HG02973 (cell line): ENCODE results near the gene LDLRAD2.

Source experiments
- ATAC-seq: cut with Tn5 transposase; IDR thresholded peaks from one replicate; pipeline ENCODE4 v1.9.1; 2021; ENCODE audit warnings: moderate library complexity; ENCODE audit not compliant: unreplicated experiment

Gene LDLRAD2

DNA sequence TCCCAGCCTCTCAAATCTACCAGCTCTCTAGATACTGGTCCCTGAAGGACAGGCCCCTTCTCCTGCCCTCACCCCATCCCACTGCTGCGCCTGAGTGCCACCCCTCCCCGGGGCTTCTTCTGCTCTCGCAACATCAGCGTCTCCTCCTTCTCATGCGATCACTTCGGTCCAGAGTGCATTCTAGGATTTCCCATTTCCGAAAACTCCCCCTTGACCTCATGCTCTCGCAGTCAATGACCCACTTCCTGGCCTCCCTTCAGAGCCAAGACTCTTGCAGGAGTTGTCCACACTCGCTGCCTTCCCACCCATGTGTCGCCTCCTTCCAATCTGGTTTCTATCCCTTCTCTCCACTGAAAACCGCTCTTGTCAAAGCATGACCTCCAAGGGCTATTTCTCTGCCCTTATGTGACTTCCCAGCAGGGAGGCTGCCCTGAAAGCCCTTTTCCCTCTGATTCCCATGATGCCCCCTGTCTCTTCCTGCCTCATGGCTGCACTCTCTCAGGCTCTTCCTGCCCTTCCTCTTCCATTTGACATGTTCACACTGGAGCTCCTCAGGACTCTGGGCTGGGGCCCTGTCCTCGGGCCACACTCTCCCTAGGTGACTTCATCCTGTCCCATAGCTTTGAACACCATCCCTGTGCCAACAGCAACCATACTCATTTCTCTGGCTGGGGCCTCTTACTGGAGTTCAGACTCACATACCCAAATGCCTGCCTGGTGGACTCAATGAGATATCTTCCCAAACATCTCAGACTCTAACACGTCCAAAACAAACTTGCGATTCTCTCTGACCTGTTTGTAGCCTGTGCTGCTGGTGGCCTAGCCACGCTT, 46.0 kb downstream of the LDLRAD2 start:
- ATAC-seq = no peak

DNA sequence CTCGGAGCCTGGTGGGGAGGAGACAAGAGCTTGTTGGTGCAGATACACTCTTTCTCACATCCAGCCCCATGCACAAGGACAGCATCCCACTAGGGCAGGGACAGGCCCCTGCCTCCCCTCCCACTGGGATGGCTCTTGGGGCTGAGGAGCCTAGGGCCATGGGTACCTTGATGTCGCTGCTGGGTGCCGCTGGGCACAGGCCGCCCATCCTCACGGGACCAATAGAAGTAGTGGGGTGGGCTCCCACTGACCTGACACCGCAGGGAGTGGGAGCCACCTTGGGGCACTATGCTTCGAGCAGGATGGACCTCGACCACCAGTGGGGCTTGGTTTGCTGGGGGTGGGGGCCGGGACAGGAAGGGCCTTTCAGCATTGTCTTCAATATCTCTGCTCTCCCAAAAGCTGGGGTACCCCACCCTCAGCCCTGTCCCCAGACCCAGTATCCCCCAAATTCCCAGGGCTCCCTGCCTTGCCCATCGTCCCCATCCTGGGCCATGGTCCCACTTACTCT, 47.7 kb downstream of the LDLRAD2 start:
- ATAC-seq = no peak

DNA sequence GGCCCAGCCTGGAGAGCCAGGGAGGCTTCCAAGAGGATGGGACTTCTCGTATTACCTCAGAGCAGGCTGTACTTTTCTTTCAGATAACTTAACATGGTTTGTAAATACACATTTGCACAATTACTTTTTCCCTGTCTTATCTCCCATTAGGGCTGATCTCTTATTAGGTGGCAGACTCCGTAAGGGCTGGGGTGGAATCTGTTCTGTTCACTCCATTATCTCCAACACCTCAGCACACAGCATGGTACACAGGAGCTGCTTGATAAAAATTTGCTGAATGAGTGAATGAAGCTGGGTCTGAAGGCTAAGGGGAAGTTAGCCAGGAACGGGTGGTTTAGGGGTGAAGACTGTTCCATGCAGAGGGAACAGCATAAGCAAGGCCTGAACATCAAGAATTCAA, 48.9 kb downstream of the LDLRAD2 start:
- no peak for ATAC-seq

DNA sequence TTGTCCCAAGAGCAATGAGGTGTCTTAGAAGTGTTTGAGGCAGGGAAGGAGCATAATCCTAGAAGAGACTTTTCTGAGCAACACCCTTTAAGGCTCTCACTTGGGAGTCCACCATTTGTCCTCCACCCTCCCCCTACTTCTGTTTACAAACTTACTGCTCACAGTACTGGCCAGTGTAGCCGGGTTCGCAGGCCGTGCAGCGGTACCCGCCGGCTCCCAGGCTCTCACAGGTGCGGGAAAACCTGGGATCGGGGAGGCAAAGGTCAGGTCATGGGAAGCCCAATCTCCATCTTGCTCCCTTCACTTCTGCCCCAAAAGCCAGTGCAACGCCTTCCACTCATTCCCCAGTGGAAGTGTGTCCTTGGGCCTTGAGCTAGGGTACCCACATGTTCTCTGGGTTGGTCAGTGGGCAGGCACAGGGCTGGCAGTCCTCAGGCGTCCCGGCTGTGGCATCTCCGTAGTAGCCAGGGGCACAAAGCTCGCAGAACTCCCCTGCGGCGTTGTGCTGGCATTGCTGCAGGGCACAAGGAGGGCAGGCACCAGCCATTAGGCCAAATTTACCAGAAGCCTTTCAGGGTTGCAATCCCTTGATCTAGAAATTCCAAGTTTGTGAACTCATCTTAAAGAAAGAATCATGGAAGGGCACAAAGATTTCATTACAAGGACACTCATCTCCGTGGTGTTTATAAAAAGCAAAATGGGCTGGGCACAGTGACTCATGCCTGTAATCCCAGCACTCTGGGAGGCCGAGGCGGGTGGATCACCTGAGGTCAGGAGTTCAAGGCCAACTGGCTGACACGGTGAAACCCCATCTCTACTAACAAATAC, 49.8 kb downstream of the LDLRAD2 start:
- no peak for ATAC-seq

DNA sequence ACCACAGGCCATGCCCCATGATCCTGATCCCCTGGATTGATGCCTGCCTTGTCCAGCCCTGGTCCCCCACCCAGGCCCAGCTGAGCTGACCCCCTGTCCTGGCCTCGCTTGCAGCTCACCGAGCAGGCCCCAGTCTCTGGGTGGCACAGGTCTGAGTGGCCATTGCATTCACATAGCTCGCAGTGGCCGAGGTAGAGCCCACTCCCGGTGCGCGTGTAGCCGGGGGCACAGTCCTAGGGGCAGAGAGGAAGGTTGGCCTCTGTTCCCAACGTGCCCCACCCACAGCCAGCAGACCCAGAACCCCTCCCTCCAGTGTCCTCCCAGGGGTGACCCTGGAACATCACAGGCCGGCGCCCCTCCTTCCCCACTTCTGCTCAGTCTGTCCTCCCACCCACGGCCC, 51.9 kb downstream of the LDLRAD2 start:
- ATAC-seq = no peak

DNA sequence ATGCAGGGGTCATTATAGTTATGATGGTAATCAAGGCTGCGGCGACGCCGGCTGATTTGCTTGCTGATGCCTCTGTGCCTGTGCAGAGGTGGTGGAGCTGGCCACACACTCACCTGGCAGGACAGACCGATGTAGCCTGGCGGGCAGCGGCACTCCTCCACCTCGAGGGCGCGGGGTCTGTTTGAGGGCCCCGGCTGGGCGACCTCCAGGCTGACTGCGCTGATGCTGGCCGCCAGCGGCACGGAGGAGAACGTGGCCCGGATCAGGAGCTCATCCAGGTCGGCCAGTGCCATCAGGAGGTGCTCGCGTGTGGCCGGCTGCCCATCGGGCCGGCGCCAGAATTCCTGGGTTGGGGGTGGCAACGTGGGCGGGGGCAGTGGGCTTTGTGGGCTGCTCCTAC, 52.7 kb downstream of the LDLRAD2 start:
- no peak for ATAC-seq

DNA sequence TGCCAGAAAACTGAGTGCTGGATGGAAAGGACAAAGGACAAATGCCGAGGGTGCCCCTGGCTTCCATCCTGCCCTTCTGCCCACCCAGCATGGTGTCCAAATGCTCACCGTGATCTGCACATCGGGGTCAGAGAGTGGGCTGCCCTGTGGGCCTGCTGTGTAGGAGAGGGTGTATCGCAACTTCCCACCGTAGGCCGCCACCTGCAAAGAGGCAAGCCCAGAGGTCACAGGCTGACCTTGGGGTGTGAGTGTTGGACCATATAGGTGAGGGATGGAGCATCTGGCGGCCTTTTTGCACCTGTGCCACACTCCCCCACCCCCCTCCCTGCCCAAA, 53.5 kb downstream of the LDLRAD2 start:
- no peak for ATAC-seq

DNA sequence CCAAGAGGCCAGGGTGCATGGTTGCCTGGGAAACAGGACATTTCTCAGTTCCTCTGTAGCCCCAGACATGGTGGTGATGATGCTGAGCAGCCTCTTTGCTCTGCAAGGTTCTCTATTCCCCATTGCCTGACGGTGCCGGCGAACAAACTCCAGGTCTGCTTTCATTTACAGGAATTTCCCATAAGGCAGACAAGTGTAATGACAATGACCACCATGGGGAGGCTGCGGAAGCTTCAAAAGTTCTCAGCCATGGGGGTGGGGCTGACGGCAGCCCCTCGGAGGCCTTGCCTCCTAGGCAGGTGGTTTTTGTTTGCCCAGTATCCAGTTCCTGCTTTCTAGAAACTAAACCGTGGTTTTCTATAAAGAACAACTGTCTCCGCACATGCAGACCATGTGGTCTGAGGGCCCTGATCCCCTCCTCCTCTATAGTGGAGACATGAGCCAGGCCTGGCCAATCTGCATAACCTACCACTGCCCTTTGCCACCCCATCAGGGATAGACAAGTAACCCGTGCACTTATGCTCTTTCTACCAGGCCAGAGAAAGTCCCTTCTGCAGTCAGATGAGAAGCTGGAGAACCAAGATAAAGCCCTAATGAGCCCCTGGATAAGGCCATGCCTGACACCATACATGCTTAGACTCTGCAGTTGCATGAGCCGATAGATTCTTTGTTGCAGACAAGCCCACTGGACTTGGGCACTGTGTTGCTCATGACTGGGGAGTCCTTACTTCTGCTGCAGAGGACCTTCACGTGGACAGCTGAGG, 54.1 kb downstream of the LDLRAD2 start:
- peak; percentile 70 for ATAC-seq

DNA sequence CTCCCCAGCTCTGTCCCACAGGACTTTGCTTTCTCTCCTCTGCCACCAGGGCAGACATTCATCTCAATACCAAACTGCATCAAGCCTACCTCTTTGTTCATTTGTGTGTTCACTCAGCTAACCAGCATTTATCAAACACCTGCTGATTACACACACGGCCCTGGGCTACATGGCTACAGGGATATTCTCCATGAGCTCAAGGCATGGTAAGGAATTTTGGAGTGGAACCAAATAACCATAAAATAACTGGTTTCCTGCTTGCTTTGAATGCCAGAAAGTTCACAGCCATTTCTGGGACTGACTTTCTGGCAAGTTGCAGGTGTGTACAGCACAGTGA, 54.6 kb downstream of the LDLRAD2 start:
- no peak for ATAC-seq

DNA sequence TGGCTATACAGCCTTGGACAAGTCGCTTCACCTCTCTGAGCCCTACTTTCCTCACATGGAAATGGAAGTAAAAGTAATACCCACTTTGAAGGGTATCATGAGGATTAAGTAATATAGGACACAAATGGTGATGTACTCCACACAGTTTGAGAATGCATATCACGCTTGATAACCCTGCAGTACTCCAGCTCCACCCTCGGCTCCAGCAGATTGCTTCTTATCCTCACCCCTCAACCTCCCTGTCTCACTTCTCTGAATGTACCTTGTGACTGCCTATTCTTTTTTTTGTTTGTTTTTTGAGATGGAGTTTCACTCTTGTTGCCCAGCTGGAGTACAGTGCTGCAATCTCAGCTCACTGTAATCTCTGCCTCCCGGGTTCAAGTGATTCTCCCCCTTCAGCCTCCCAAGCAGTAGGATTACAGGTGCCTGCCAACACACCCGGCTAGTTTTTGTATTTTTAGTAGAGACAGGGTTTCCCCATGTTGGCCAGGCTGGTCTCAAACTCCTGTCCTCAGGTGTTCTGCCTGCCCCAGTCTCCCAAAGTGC, 55.5 kb downstream of the LDLRAD2 start:
- no peak for ATAC-seq

DNA sequence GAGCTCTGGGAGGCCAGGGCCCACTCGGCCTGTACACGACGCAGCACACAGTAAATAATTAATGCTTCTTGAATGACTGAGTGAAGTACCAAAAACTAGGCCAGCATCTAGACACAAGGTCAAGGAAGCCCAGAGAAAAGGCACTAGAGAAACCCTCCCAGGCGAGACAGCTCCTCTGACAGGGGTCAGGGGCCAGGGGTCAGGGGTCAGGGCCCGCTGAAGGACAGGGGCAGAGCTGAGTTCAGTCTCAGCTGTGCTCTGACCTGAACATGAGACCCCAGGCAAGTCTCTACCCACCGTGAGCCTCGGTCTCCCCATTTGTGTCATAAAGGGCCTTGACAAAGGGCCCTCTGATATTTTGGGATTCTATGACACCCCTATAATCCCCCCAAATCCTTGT, 56.4 kb downstream of the LDLRAD2 start:
- no peak for ATAC-seq

DNA sequence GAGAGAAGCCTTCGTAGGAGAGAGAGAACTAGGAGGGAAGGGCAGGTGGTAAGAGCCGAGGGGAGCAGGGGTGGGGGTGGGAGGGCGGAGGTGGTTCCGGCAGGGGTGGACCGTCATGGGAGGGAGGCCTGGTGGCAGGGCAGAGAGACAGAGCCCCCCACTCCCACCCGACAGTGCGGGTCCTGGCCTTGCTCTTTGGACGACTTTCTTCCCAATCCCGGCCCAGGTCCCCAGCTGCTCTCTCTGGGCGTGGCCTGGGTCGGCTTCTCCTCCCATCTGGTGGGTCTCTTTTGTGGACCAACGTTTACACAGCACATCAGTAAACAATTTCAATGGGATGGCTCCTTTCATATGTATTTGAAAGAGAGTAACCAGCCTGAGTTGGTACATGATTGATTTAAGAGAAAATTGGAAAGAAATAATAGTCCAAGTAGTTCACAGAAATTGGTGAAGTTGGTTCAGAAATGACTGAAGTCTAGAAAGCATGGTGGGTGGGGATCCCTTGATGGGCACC, 56.9 kb downstream of the LDLRAD2 start:
- no peak for ATAC-seq

DNA sequence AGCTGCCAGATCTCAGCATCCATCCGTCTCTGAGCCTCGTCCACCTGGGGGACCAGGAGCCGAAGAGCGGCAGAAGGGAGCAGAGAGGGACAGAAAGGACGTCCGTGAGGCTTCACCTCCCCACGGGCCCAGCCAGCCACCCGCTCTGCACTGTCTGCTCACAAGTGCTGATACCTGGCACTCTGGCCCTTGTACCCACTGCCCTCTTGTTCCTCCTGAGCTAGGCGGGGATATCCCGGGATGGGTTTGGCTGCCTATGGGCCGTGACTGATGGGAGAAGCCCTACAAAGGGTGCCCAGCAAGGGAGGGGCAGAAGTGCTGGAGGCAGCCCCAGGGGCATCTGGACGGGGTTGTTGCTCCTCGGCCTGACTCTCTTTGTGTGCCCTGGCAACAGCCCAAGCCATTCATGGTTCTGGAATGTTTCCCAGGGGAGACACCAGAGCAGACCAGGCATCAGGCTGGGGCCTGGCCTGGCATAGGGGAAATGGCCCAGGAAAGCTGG, 57.6 kb downstream of the LDLRAD2 start:
- ATAC-seq = no peak

DNA sequence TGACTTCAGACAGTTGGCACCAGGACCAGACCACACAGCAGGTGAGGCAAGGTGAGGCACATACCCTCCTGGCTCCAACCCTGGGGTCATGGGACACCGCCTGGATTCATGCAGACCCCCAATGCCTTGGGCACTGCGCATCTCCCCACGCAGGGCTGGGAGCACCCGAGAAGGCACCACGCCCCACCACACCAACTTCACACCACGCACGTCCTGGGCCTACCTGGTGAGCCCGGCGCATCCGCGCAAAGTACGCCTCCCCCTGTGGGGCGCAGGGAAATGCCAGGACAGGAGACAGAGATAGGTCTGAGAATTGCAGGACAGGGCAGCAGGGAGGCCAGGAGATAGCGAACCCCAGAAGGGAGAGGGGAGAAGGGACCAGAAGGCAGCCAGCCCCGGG, 58.5 kb downstream of the LDLRAD2 start:
- ATAC-seq = no peak

DNA sequence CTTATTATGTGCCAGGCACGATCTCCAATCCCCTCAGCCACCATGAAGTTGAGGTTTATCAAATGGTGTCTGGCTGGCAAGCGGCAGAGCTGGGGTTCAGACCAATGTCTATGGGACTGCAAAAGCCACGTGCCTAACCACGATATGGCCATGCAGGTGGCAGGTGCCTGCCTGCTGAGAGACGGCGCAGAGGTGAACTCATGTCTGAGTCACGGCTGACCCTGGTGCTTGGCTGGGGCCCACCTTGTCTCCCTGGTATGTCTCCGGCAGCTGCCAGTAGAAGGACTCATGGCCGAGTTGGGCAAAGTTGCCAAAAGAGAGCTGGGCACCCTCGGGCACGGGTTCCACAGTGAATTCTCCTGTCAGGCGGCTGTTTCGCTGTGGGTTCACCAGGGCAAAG, 59.9 kb downstream of the LDLRAD2 start:
- no peak for ATAC-seq

DNA sequence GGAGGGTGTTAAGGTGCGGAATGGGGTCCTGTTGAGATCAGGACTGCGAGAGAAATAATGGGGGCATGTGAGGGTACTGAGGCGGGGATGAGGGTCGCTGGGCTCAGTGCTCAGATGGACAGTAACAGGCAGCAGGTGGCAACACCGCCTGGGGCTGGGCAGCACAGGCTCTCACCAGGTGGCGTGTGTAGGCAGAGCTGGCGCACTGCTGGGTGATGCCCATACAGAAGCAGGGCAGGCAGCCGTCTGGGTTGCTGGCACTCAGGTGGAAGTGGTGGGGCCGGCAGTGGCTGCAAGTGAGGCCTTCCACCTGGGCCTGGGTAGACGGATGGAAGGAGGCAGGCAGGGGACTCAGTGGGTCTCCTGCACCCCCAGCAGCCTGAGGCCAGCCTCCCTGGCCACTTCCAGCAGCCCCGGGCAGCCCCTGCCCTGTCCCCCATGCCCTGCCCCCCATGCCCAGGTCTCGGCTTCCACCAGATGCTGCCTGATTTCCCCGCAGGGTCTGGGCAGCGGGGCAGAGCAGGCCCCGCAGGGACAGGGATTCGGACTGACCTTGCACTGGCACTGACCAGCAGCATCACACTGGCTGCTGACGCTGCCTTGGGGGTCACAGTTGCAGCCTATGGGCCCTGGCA, 60.5 kb downstream of the LDLRAD2 start:
- ATAC-seq = no peak

DNA sequence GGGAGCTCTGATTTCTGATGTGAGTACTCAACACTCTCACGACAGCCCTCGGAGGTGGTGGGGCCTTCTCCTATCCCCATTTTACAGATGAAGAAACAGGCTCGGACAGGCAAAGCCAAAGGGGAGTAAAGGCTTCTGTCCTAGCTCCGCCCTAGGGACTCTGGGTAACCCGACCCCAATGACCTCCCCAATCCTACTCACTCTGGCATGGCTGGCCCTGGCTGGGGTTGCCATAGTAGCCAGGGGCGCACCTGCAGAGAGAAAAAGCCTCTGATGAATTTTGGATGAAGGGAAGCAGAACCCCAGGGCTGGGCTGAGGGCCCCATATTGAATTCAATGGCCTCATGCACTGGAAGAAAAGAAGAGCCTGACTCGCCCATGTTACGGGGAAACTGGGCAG, 61.1 kb downstream of the LDLRAD2 start:
- ATAC-seq = no peak

DNA sequence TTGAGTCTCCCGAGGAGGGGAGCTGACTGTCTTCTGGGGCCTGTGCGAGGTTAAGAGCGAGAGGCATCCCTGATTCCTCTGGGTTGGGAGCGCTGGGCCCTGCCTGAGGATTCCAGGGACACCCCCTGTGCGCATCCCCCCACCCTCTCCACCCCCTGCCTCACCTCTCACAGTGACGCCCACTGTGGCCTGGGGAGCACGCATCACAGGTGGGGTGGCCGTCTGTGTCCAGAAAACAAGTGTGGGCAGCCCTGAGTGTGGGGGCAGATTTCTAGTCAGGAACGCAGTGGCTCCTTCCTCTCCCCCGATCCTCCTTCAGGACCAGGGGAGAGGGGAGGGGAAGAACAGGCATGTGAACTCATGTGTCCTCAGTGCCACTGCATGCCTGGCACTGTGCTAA, 61.7 kb downstream of the LDLRAD2 start:
- ATAC-seq = no peak

DNA sequence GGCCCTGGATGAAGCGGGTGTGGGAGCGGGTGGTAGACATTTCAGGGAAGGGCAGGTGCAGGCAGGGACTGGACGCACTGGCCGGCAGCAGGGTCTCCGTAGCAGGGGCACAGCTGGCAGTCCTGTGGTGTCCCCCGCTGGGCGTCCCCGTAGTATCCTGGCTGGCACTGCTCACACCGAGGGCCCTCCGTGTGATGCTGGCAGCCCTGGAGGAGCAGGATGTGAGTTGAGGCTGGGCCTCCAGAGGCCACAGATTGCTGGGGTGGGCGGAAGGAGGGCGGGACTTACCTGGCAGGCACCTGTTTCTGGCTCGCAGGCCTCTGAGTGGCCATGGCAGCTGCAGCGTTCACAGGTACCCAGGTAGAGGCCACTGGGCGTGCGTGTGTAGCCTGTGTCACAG, 62.3 kb downstream of the LDLRAD2 start:
- ATAC-seq = no peak
